SK-N-MC (cell line): Measurements from ENCODE around the gene F2RL2.

Source experiments
- EZH2 ChIP-seq: fragments of 200-600 bp; sonication (generic); IDR thresholded peaks from one replicate; pipeline ENCODE4 v1.6.1; 2017; ENCODE audit warnings: antibody characterized with exemption
- FOXP2 ChIP-seq: optimal IDR thresholded peaks from 2 replicates; pipeline ENCODE3; 2011; ENCODE audit warnings: mild to moderate bottlenecking, moderate library complexity; ENCODE audit not compliant: insufficient read depth; ENCODE audit errors: extremely low read length, control extremely low read depth
- POLR2AphosphoS5 ChIP-seq: IDR thresholded peaks from 2 replicates; pipeline ENCODE4 v1.6.1; 2012; ENCODE audit warnings: mild to moderate bottlenecking, low read depth, low read length, borderline replicate concordance

GRCh38 chr5:76570153-76570552 lies 53.0 kb downstream of the F2RL2 start:
- no peak for TF ChIP-seq EZH2
- TF ChIP-seq POLR2AphosphoS5 = no peak
- TF ChIP-seq FOXP2 = no peak
